KMS-11 (cell line): Measurements from ENCODE around the gene PMEL.

ENCODE experiments used
- H2AFZ ChIP-seq: fragments of 200-600 bp; sonication (generic); 2 replicates; pipeline ENCODE4 v1.6.1; 2016; ENCODE audit warnings: antibody characterized with exemption, mixed run types, low read depth
- H3K27ac ChIP-seq: fragments of 200-600 bp; sonication (generic); 2 replicates; pipeline ENCODE4 v1.6.1; 2016; ENCODE audit warnings: mild to moderate bottlenecking, mixed run types
- H3K27me3 ChIP-seq: fragments of 200-600 bp; sonication (generic); 2 replicates; pipeline ENCODE4 v1.6.1; 2017; ENCODE audit warnings: mild to moderate bottlenecking, low read depth, mixed run types, moderate library complexity; ENCODE audit not compliant: insufficient read depth
- H3K36me3 ChIP-seq: fragments of 200-600 bp; sonication (generic); 2 replicates; pipeline ENCODE4 v1.6.1; 2017; ENCODE audit warnings: mild to moderate bottlenecking, mixed run types; ENCODE audit not compliant: insufficient read depth
- H3K4me1 ChIP-seq: fragments of 200-600 bp; sonication (generic); 2 replicates; pipeline ENCODE4 v1.6.1; 2016; ENCODE audit warnings: mild to moderate bottlenecking, low read depth, mixed run types; ENCODE audit not compliant: poor library complexity, severe bottlenecking
- H3K4me2 ChIP-seq: fragments of 200-600 bp; sonication (generic); 2 replicates; pipeline ENCODE4 v1.7.0; 2016; ENCODE audit warnings: mild to moderate bottlenecking, mixed run types
- H3K4me3 ChIP-seq: fragments of 200-600 bp; sonication (generic); IDR thresholded peaks from 2 replicates; pipeline ENCODE4 v1.6.1; 2017; ENCODE audit warnings: low read depth, low read length, mixed read lengths; ENCODE audit not compliant: insufficient read depth
- H3K79me2 ChIP-seq: fragments of 200-600 bp; sonication (generic); 2 replicates; pipeline ENCODE4 v1.6.1; 2016; ENCODE audit warnings: low read depth, mixed run types; ENCODE audit not compliant: insufficient read depth
- H3K9ac ChIP-seq: fragments of 200-600 bp; sonication (generic); 2 replicates; pipeline ENCODE4 v1.6.1; 2016; ENCODE audit warnings: mild to moderate bottlenecking, mixed run types
- H4K20me1 ChIP-seq: fragments of 200-600 bp; sonication (generic); 2 replicates; pipeline ENCODE4 v1.6.1; 2016; ENCODE audit warnings: mild to moderate bottlenecking, mixed run types; ENCODE audit not compliant: insufficient read depth
- TF ChIP-seq, protein P1 (sequence below): fragments of 200-600 bp; sonication (generic); conservative IDR thresholded peaks from 2 replicates; pipeline ENCODE4 v1.6.1; 2017; ENCODE audit warnings: low read depth, mild to moderate bottlenecking, antibody characterized with exemption, low read length, moderate library complexity, mixed read lengths

PMEL gene

DNA sequence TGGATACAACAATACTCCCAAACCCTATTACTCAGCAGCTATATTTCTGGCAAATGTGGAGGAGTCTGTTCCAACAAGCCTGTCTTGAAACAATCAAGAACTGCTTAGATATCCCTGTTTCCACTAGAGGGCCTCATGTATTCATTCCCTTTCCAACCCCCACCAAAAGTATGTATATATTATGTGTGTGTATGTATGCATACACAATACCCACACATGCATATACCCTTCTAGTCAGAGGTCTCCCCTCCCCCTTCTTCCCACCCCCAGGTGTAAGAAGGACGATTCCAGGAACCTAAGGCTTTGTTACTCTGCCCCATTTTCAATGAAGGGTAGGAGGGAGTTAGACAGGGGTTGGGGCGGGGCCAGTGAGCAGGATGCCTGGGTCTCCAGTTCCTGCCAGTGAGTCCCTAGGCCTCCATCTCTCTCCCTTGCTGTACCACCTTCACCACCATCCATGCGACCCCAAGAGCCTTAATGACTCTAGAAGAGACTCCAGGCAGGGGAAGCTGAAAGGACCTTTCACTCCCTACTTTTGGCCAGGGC, 35.0 kb downstream of the PMEL start, which contains the start of gene DGKA:
DGKA (plus strand) TSS at position 392 of the 546 bp plus-strand sequence. CDS start 5,342 bp downstream, outside the sequence.
- H3K27me3 ChIP-seq, result no peaks in the 10 kb centered on the region; the same call in 1 of the 2 replicates
- H3K4me3 ChIP-seq, result no peak within 1 kb of the TSS
- H3K27ac ChIP-seq, result peak within 1 kb of the TSS; percentile 93
- TF ChIP-seq, protein P1, sequence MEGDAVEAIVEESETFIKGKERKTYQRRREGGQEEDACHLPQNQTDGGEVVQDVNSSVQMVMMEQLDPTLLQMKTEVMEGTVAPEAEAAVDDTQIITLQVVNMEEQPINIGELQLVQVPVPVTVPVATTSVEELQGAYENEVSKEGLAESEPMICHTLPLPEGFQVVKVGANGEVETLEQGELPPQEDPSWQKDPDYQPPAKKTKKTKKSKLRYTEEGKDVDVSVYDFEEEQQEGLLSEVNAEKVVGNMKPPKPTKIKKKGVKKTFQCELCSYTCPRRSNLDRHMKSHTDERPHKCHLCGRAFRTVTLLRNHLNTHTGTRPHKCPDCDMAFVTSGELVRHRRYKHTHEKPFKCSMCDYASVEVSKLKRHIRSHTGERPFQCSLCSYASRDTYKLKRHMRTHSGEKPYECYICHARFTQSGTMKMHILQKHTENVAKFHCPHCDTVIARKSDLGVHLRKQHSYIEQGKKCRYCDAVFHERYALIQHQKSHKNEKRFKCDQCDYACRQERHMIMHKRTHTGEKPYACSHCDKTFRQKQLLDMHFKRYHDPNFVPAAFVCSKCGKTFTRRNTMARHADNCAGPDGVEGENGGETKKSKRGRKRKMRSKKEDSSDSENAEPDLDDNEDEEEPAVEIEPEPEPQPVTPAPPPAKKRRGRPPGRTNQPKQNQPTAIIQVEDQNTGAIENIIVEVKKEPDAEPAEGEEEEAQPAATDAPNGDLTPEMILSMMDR, result peak; percentile 93
- H3K4me2 ChIP-seq, result peak within 1 kb of the TSS; percentile 80
- no peaks in the 10 kb centered on the region for H4K20me1 ChIP-seq
- peak within 1 kb of the TSS; percentile 85; the same call in 1 of the 2 replicates for H3K9ac ChIP-seq
- no peaks in the 10 kb centered on the region for H3K36me3 ChIP-seq
- peaks cover 46% of the 10 kb centered on the region for H3K4me1 ChIP-seq
- H2AFZ ChIP-seq, result peak within 1 kb of the TSS; percentile 77
- H3K79me2 ChIP-seq, result peaks cover 11% of the 10 kb centered on the region

DNA sequence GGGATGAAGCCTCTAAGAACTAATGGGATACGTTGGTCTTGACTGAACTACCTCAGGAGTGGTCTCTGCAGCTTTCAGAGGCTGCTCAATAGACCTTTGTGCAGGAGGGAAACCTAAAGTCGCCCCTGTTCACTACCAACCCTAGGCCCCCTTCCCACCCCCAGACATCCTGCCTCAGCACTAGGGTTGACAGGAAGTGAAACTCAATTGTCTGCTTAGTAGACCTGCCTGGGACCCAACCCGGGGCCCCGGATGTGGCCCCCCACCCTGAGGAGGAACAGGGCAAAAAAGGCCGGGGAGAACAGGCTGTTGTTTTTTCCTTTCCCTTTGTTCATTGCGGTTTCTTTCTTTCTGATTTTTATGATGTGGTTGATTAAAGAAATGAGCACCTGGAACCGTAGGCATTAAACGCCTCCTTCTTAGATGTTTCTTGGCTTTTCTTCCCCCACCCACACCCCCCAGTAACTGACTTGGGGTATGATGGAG, 36.5 kb downstream of the PMEL start:
- Histone ChIP-seq H3K27me3 (no peaks in the 10 kb centered on the region; the same call in 1 of the 2 replicates), H3K27ac (peak overlapping the region; percentile 93), H2AFZ (peak overlapping the region; percentile 38), H3K4me1 (peaks cover 61% of the 10 kb centered on the region), H3K36me3 (no peaks in the 10 kb centered on the region), H3K4me3 (no peak overlapping the region), H3K9ac (peak overlapping the region; percentile 85; the same call in 1 of the 2 replicates), H4K20me1 (no peaks in the 10 kb centered on the region), H3K4me2 (peak overlapping the region; percentile 80), H3K79me2 (peaks cover 24% of the 10 kb centered on the region)
- TF ChIP-seq, protein P1, result no peak

DNA sequence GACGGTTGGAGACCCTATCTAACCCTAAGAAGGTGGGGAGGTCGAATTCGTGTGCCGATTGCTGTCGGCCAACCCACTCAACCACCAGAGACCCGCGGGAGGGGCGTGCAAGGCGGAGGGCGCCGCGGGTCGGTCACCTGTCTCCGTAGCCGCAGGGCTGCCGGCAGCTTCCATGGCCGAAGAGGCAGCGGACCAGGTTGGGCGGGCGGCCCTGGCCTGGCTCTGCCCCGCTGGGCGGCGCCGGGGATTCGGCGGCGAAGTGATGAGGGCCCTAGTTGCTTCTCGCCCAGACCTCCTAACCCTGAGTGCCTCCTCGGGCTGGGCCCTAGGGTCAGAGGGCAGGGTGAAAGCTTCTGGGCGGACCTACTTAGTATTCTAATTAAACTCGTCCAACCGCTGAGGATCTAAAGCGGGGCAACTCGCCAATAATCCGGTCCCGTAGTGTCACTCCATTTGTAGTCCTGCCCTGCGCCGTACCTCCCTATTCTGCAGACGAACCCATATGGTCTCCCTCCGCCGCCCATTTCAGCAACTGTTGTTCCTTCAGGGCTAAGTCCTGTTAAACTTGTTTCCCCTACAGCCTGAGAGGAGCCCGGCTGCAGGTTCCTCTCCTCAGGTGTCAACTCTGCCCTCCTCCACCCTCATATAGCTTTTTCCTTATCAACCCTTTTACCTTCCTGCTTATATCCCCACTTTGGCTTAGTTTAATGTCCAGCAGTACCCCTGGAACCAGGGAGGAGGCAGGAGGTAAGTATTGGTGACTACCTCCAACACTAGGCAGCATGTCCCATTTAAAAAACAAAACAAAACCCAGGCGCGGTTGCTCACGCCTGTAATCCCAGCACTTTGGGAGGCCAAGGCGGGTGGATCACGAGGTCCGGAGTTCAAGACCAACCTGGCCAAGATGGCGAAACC, 38.0 kb downstream of the PMEL start, which contains the start of gene PYM1:
PYM1 (minus strand) TSS at position 307 of the 915 bp plus-strand sequence; CDS start at position 174, 133 bp downstream.
- Histone ChIP-seq H3K27ac (peak within 1 kb of the TSS; percentile 93), H3K4me3 (peak within 1 kb of the TSS; percentile 34), H3K36me3 (no peaks in the 10 kb centered on the region), H3K4me1 (peaks cover 62% of the 10 kb centered on the region), H3K27me3 (no peaks in the 10 kb centered on the region; the same call in 1 of the 2 replicates), H3K79me2 (peaks cover 37% of the 10 kb centered on the region), H2AFZ (peak within 1 kb of the TSS; percentile 38), H4K20me1 (no peaks in the 10 kb centered on the region), H3K4me2 (peak within 1 kb of the TSS; percentile 80), H3K9ac (peak within 1 kb of the TSS; percentile 85)
- TF ChIP-seq, protein P1, result no peak

DNA sequence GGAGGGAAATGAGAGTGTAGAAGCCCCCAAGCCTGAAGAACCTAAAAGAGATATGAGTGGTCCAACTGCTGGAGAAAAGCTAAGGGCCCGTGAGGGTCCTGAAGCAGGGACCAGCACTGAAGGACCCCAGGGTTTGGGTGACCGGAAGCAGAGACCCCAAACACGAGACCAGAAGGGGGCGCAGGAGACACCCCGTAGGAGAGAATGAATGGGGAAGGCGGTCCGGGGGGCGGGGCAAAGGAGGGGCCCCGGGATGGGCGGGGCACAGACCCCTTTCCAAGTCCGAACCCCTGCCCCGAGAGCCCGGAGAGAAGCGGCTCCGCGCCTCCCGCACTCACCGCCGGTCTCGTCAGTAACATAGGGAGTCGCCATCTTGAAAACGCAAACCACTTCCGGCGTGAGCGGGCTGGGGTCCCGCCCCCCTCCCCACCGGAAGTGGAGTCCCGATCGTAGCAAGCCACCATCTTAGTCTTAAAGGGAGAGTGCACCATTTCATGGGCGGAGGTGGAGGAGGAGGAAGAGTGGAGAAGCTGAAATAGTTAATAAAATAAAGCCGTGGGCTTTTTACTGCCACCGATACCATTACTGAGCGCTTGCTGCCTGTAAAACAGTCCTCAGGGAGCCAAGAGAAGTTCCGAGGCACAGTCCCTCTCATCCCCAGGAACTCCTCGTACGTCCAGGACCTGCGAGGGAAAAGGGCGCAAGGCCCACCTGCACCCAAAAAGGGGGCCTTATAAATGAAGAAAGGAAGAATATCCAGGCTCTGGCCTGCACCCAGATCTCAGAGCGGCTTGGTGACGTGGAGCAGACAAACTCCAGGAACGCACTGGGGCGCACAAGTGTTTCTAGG, 38.9 kb downstream of the PMEL start:
- Histone ChIP-seq H3K27me3 (no peaks in the 10 kb centered on the region), H2AFZ (peak overlapping the region; percentile 38), H3K79me2 (peaks cover 45% of the 10 kb centered on the region), H3K36me3 (no peaks in the 10 kb centered on the region), H3K9ac (peak overlapping the region; percentile 85), H3K4me3 (no peak overlapping the region), H3K4me1 (peaks cover 55% of the 10 kb centered on the region), H4K20me1 (no peaks in the 10 kb centered on the region), H3K27ac (peak overlapping the region; percentile 93), H3K4me2 (peak overlapping the region; percentile 80)
- TF ChIP-seq, protein P1, result peak; percentile 100
